SH-SY5Y (cell line): ENCODE measurements around the gene KRTAP5-7.

ENCODE experiments used
- GATA2 ChIP-seq: IDR thresholded peaks from 2 replicates; pipeline ENCODE4 v1.6.1; 2011; ENCODE audit warnings: mild to moderate bottlenecking, low read depth, low read length
- GATA3 ChIP-seq: IDR thresholded peaks from 2 replicates; pipeline ENCODE4 v1.6.1; 2011; ENCODE audit warnings: low read depth, mild to moderate bottlenecking, low read length, moderate library complexity

Gene KRTAP5-7

GRCh38 chr11:71556018-71556417 is 29.0 kb downstream of the KRTAP5-7 start:
- TF ChIP-seq GATA2: no peak
- TF ChIP-seq GATA3: no peak

GRCh38 chr11:71557257-71557656 is 30.2 kb downstream of the KRTAP5-7 start:
- TF ChIP-seq GATA3: no peak
- TF ChIP-seq GATA2: no peak

GRCh38 chr11:71558996-71559395 is 31.9 kb downstream of the KRTAP5-7 start:
- no peak for TF ChIP-seq GATA2
- TF ChIP-seq GATA3: no peak

GRCh38 chr11:71562120-71562519 is 35.1 kb downstream of the KRTAP5-7 start:
- TF ChIP-seq GATA2 (no peak), GATA3 (no peak)

GRCh38 chr11:71563406-71563805 is 36.3 kb downstream of the KRTAP5-7 start:
- TF ChIP-seq GATA3: no peak
- TF ChIP-seq GATA2: no peak

GRCh38 chr11:71564430-71564829 is 37.4 kb downstream of the KRTAP5-7 start:
- TF ChIP-seq GATA2: no peak
- no peak for TF ChIP-seq GATA3

GRCh38 chr11:71565263-71565662 is 38.2 kb downstream of the KRTAP5-7 start, which contains the start of gene KRTAP5-10:
KRTAP5-10 (plus strand) TSS chr11:71565563; CDS start chr11:71565588, 25 bp downstream.
- TF ChIP-seq GATA2: no peak
- TF ChIP-seq GATA3: no peak

GRCh38 chr11:71566081-71566620 is 39.1 kb downstream of the KRTAP5-7 start:
- no peak for TF ChIP-seq GATA2
- no peak for TF ChIP-seq GATA3

GRCh38 chr11:71568704-71569349 is 41.8 kb downstream of the KRTAP5-7 start:
- TF ChIP-seq GATA2 (no peak; the same call in 1 of the 2 replicates), GATA3 (no peak)

GRCh38 chr11:71572811-71573210 is 45.7 kb downstream of the KRTAP5-7 start:
- no peak for TF ChIP-seq GATA2
- TF ChIP-seq GATA3: no peak

- TF ChIP-seq GATA2: no peak
- no peak for TF ChIP-seq GATA3
Observed at GRCh38 chr11:71574418-71574817, 47.4 kb downstream of the KRTAP5-7 start.

- TF ChIP-seq GATA3 (no peak), GATA2 (no peak)
Observed at GRCh38 chr11:71575723-71576424, 48.8 kb downstream of the KRTAP5-7 start.

GRCh38 chr11:71577469-71578004 is 50.5 kb downstream of the KRTAP5-7 start:
- no peak for TF ChIP-seq GATA2
